ENCODE results near the gene DEFB132. TPM values are rescaled to one million over a fixed set of nuclear protein-coding genes. Genes with fewer than 3 reads are reported as not detected.
A peak's percentile ranks its signal among the peaks of the same experiment; 100 is the strongest.

DEFB132 gene
- total and polyA plus RNA-seq, 5 donors from 2014 or later, result not detected

GRCh38 chr20:289693-290083, 32.2 kb downstream of the DEFB132 start:
- peak overlapping the region in 1 of 3 donors; percentile 9 for H3K27ac Mint-ChIP-seq
- no peaks in the 10 kb centered on the region for H3K27me3 Mint-ChIP-seq
- no peak overlapping the region for H3K4me3 Mint-ChIP-seq
- H3K4me1 Mint-ChIP-seq, result peaks cover 0 to 10% (median 5%) of the 10 kb centered on the region in 4 donors
- no peaks in the 10 kb centered on the region for H3K27me3 ChIP-seq (ENCODE audit: control insufficient read depth, insufficient read depth, low read length)
- DNase-seq (peak in 1 of 3 donors; percentile 18), ATAC-seq (ENCODE audit: low read depth in 2 of 2) (no peak)
- H3K36me3 ChIP-seq (ENCODE audit: control insufficient read depth, insufficient read depth, low read length), result no peaks in the 10 kb centered on the region
- H3K36me3 Mint-ChIP-seq, result no peaks in the 10 kb centered on the region
- H3K27ac ChIP-seq (ENCODE audit: insufficient read depth, low read length, poor library complexity, severe bottlenecking), result no peak overlapping the region
- H3K9me3 ChIP-seq (ENCODE audit: control insufficient read depth in 2 of 2, low read length in 2 of 2), result no peaks in the 10 kb centered on the region
- peak overlapping the region; percentile 81 for H3K4me3 ChIP-seq (ENCODE audit: low read depth, low read length)
- H3K9me3 Mint-ChIP-seq, result peaks cover 0 to 2% (median 0%) of the 10 kb centered on the region in 7 donors
- peaks cover 20% of the 10 kb centered on the region for H3K4me1 ChIP-seq (ENCODE audit: control insufficient read depth, insufficient read depth, low read length, poor library complexity, severe bottlenecking)

DNA sequence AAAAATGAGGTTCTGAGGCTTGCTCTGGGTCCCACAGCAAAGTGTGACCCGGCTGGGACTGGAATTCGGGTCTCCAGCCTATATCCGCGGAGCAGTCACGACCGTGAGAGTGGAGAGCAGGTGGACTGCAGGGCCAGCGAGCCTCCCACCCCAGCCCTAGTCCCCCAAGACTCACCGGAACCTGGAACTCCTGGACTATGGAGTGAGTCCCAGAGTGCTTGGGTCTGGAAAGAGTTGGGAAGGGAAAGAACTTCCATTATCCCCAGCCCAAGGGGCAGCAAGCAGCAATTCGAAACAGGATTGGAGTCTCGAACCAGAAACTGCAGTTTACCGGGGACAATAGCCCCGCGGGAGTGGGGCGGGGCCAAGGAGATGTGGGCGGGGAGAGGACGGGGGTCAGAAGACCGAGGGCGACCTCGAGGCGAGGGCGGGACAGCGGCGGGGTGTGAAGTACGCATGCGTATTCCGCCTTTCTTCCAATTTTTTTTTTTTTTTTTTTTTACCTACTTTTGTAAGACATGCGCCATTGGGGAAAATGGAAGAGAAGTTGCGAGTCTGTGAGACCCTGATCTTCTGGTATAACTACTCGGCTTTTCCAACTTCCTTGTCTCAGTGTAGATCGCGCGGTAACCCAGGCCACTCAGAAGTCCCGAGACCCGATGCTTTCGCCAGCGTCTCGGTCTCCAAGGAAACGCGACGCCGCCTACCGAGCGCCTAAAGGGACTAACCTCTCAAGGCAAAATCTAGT, 32.7 kb downstream of the DEFB132 start, which contains the start of gene C20orf96:
Gene C20orf96, minus strand, starts transcription at position 667 of the 748 bp plus-strand sequence. Its CDS starts 140 bp downstream, at position 527.
- no peaks in the 10 kb centered on the region for H3K27me3 Mint-ChIP-seq
- peak within 1 kb of the TSS in 1 of 3 donors; percentile 9 for H3K27ac Mint-ChIP-seq
- H3K4me3 Mint-ChIP-seq, result no peak within 1 kb of the TSS
- no peaks in the 10 kb centered on the region for H3K9me3 ChIP-seq (ENCODE audit: control insufficient read depth in 2 of 2, low read length in 2 of 2)
- peaks cover 0 to 10% (median 5%) of the 10 kb centered on the region in 4 donors for H3K4me1 Mint-ChIP-seq
- H3K4me1 ChIP-seq (ENCODE audit: control insufficient read depth, insufficient read depth, low read length, poor library complexity, severe bottlenecking), result peaks cover 20% of the 10 kb centered on the region
- H3K9me3 Mint-ChIP-seq, result peaks cover 0 to 2% (median 0%) of the 10 kb centered on the region in 7 donors
- ATAC-seq (ENCODE audit: low read depth in 2 of 2), result peak; percentile 84
- peak within 1 kb of the TSS; percentile 81 for H3K4me3 ChIP-seq (ENCODE audit: low read depth, low read length)
- no peaks in the 10 kb centered on the region for H3K27me3 ChIP-seq (ENCODE audit: control insufficient read depth, insufficient read depth, low read length)
- no peaks in the 10 kb centered on the region for H3K36me3 ChIP-seq (ENCODE audit: control insufficient read depth, insufficient read depth, low read length)
- no peaks in the 10 kb centered on the region for H3K36me3 Mint-ChIP-seq
- peak; percentile 74 to 94 (median 78) for DNase-seq
- H3K27ac ChIP-seq (ENCODE audit: insufficient read depth, low read length, poor library complexity, severe bottlenecking), result no peak within 1 kb of the TSS

GRCh38 chr20:294602-295001, 37.1 kb downstream of the DEFB132 start:
- no peak overlapping the region for H3K27ac Mint-ChIP-seq
- peaks cover 17 to 39% (median 30%) of the 10 kb centered on the region in 4 donors for H3K4me1 Mint-ChIP-seq

GRCh38 chr20:295804-296203, 38.3 kb downstream of the DEFB132 start:
- Mint-ChIP-seq H3K36me3 (no peaks in the 10 kb centered on the region), H3K4me3 (peak overlapping the region; percentile 78 to 93 (median 80)), H3K9me3 (no peaks in the 10 kb centered on the region), H3K27ac (peak overlapping the region; percentile 68 to 86 (median 83)), H3K27me3 (peaks cover 8% of the 10 kb centered on the region), H3K4me1 (peaks cover 18 to 49% (median 34%) of the 10 kb centered on the region in 4 donors)
- Histone ChIP-seq H3K9me3 (ENCODE audit: control insufficient read depth in 2 of 2, low read length in 2 of 2) (no peaks in the 10 kb centered on the region), H3K4me3 (ENCODE audit: low read depth, low read length) (no peak overlapping the region), H3K36me3 (ENCODE audit: control insufficient read depth, insufficient read depth, low read length) (peaks cover 8% of the 10 kb centered on the region), H3K4me1 (ENCODE audit: control insufficient read depth, insufficient read depth, low read length, poor library complexity, severe bottlenecking) (peaks cover 41% of the 10 kb centered on the region), H3K27me3 (ENCODE audit: control insufficient read depth, insufficient read depth, low read length) (no peaks in the 10 kb centered on the region), H3K27ac (ENCODE audit: insufficient read depth, low read length, poor library complexity, severe bottlenecking) (no peak overlapping the region)
- DNase-seq (no peak), ATAC-seq (ENCODE audit: low read depth in 2 of 2) (no peak)

More at GRCh38 chr20:294602-295001, 37.1 kb downstream of the DEFB132 start:
- Histone ChIP-seq H3K9me3 (ENCODE audit: control insufficient read depth in 2 of 2, low read length in 2 of 2) (no peaks in the 10 kb centered on the region), H3K4me1 (ENCODE audit: control insufficient read depth, insufficient read depth, low read length, poor library complexity, severe bottlenecking) (peaks cover 42% of the 10 kb centered on the region), H3K36me3 (ENCODE audit: control insufficient read depth, insufficient read depth, low read length) (peaks cover under 1% of the 10 kb centered on the region), H3K27ac (ENCODE audit: insufficient read depth, low read length, poor library complexity, severe bottlenecking) (no peak overlapping the region), H3K27me3 (ENCODE audit: control insufficient read depth, insufficient read depth, low read length) (no peaks in the 10 kb centered on the region), H3K4me3 (ENCODE audit: low read depth, low read length) (no peak overlapping the region)
- DNase-seq (no peak), ATAC-seq (ENCODE audit: low read depth in 2 of 2) (no peak)
- H3K9me3 Mint-ChIP-seq, result no peaks in the 10 kb centered on the region
- H3K36me3 Mint-ChIP-seq, result no peaks in the 10 kb centered on the region
- peak overlapping the region in 2 of 4 donors; percentile 33 to 93 for H3K4me3 Mint-ChIP-seq
- peaks cover 8% of the 10 kb centered on the region for H3K27me3 Mint-ChIP-seq

- H3K27ac Mint-ChIP-seq, result peak within 1 kb of the TSS; percentile 98 to 99 (median 99)
- Histone ChIP-seq H3K9me3 (ENCODE audit: control insufficient read depth in 2 of 2, low read length in 2 of 2) (no peaks in the 10 kb centered on the region), H3K36me3 (ENCODE audit: control insufficient read depth, insufficient read depth, low read length) (peaks cover 8% of the 10 kb centered on the region), H3K27ac (ENCODE audit: insufficient read depth, low read length, poor library complexity, severe bottlenecking) (peak within 1 kb of the TSS; percentile 83), H3K27me3 (ENCODE audit: control insufficient read depth, insufficient read depth, low read length) (no peaks in the 10 kb centered on the region), H3K4me1 (ENCODE audit: control insufficient read depth, insufficient read depth, low read length, poor library complexity, severe bottlenecking) (peaks cover 31% of the 10 kb centered on the region), H3K4me3 (ENCODE audit: low read depth, low read length) (peak within 1 kb of the TSS; percentile 89)
- H3K36me3 Mint-ChIP-seq, result peaks cover 4% of the 10 kb centered on the region
- peaks cover 18 to 58% (median 42%) of the 10 kb centered on the region in 4 donors for H3K4me1 Mint-ChIP-seq
- peak; percentile 74 to 94 (median 84) for DNase-seq
- H3K9me3 Mint-ChIP-seq, result no peaks in the 10 kb centered on the region
- peak; percentile 86 for ATAC-seq (ENCODE audit: low read depth in 2 of 2)
- peak within 1 kb of the TSS; percentile 95 to 100 (median 99) for H3K4me3 Mint-ChIP-seq
- peaks cover 8% of the 10 kb centered on the region for H3K27me3 Mint-ChIP-seq
Observed at GRCh38 chr20:297098-297924, 39.8 kb downstream of the DEFB132 start, which contains the start of gene ZCCHC3. Gene ZCCHC3 (plus strand): TSS chr20:297570. CDS start chr20:297587, 17 bp downstream.

- no peaks in the 10 kb centered on the region for H3K27me3 ChIP-seq (ENCODE audit: control insufficient read depth, insufficient read depth, low read length)
- DNase-seq (peak; percentile 24 to 79 (median 46)), ATAC-seq (ENCODE audit: low read depth in 2 of 2) (peak; percentile 41 to 42)
- H3K4me1 Mint-ChIP-seq, result peaks cover 22 to 58% (median 41%) of the 10 kb centered on the region in 4 donors
- peaks cover 6% of the 10 kb centered on the region for H3K36me3 Mint-ChIP-seq
- H3K4me3 Mint-ChIP-seq, result peak overlapping the region; percentile 95 to 100 (median 98)
- H3K27ac Mint-ChIP-seq, result peak overlapping the region; percentile 88 to 99 (median 98)
- no peaks in the 10 kb centered on the region for H3K9me3 ChIP-seq (ENCODE audit: control insufficient read depth in 2 of 2, low read length in 2 of 2)
- peaks cover 8% of the 10 kb centered on the region for H3K27me3 Mint-ChIP-seq
- peak overlapping the region; percentile 83 for H3K27ac ChIP-seq (ENCODE audit: insufficient read depth, low read length, poor library complexity, severe bottlenecking)
- peak overlapping the region; percentile 78 for H3K4me3 ChIP-seq (ENCODE audit: low read depth, low read length)
- peaks cover 31% of the 10 kb centered on the region for H3K4me1 ChIP-seq (ENCODE audit: control insufficient read depth, insufficient read depth, low read length, poor library complexity, severe bottlenecking)
- H3K9me3 Mint-ChIP-seq, result no peaks in the 10 kb centered on the region
- peaks cover 8% of the 10 kb centered on the region for H3K36me3 ChIP-seq (ENCODE audit: control insufficient read depth, insufficient read depth, low read length)
Observed at GRCh38 chr20:297925-298775, 40.6 kb downstream of the DEFB132 start.

All from CD4-positive, CD25-positive, alpha-beta regulatory T cell (primary cell).